ENCODE measurements around the gene CDKN2B-AS1. TPM values are rescaled to one million over a fixed set of nuclear protein-coding genes. Genes with fewer than 3 reads are reported as not detected.

The CDKN2B-AS1 gene
- total and polyA plus RNA-seq, 2 donors (not counting 1 experiment from before 2014, with no cell fraction given): 1.3 to 2.5 TPM

DNA sequence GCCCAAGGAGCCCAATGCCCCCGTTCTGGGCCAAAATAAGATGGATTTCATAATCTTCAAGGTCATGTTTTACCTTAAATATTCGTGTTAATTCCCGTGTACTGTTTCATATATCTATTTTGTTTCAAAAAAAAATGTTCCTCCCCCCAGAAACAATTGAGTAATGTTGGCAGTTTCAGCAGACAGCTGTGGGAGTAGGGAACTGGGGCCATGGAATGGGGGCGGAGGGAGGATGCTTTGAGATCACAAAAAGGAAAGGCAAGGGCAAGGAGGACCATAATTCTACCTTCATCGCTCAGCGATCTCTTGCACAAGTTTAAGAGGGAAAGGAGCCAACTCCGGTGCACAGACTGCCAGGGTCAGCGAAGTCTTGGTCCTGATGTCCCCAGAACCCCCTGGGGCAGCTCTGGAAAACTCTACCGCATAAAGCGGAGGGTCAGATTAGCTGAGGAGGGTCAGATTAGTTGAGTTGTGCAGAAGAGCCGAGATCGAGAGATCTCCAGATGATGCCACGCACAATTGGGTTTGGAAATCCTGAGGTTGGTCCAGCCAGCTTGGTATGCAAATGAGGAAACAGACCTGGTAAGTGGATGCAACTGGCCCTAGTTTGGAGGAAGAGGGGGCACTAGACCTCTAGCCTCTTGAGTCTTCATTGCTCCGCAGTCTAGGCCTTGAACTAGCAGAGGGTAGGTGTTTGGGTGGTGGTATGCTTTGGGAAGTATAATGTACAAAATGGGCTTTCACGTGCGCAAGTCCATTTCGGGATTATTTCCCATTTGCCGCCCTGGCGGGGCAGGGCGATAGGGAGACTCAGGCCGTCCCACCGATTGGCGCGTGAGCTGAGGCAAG is 24.4 kb upstream of the CDKN2B-AS1 start:
- peak; percentile 26 for DNase-seq
- CTCF ChIA-PET: interaction anchor here (1.2 to 5.4 kb wide), 4 partner anchors 13 to 157 kb away, joined by 4 to 43 read pairs (median 9); partner anchors contain the start of genes CDKN2A, CDKN2B and CDKN2B-AS1
- no peak overlapping the region for H3K4me3 Mint-ChIP-seq
- no peak for TF ChIP-seq EZH2 (IDR thresholded peaks at IDR 0.05; ENCODE audit: borderline replicate concordance, insufficient read depth, low read depth, low read length, poor library complexity, severe bottlenecking)
- TF ChIP-seq, protein P1, sequence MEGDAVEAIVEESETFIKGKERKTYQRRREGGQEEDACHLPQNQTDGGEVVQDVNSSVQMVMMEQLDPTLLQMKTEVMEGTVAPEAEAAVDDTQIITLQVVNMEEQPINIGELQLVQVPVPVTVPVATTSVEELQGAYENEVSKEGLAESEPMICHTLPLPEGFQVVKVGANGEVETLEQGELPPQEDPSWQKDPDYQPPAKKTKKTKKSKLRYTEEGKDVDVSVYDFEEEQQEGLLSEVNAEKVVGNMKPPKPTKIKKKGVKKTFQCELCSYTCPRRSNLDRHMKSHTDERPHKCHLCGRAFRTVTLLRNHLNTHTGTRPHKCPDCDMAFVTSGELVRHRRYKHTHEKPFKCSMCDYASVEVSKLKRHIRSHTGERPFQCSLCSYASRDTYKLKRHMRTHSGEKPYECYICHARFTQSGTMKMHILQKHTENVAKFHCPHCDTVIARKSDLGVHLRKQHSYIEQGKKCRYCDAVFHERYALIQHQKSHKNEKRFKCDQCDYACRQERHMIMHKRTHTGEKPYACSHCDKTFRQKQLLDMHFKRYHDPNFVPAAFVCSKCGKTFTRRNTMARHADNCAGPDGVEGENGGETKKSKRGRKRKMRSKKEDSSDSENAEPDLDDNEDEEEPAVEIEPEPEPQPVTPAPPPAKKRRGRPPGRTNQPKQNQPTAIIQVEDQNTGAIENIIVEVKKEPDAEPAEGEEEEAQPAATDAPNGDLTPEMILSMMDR (IDR thresholded peaks at IDR 0.05): no peak
- H3K79me2 ChIP-seq (ENCODE audit: control insufficient read depth, insufficient read depth, low read length): no peaks in the 10 kb centered on the region
- H2AFZ ChIP-seq (ENCODE audit: insufficient read depth, low read depth, low read length, poor library complexity, severe bottlenecking): no peak overlapping the region
- peaks cover 28 to 46% of the 10 kb centered on the region in 2 donors for H3K4me1 ChIP-seq (ENCODE audit: control insufficient read depth in 2 of 2, insufficient read depth in 2 of 2, low read length in 2 of 2)
- H3K9ac ChIP-seq (ENCODE audit: low read length): no peak overlapping the region
- H3K27ac ChIP-seq (ENCODE audit: low read length in 2 of 2): no peak overlapping the region
- H3K4me2 ChIP-seq (replicated peaks; ENCODE audit: low read depth, low read length, poor library complexity, severe bottlenecking): no peak overlapping the region
- no peak overlapping the region for H3K4me3 ChIP-seq (ENCODE audit: control extremely low read depth in 1 of 5, extremely low read depth in 1 of 5, insufficient read depth in 1 of 5, low read depth in 2 of 5, low read length in 4 of 5)
- peaks cover 7% of the 10 kb centered on the region for H3K9me3 Mint-ChIP-seq (ENCODE audit: insufficient read depth)
- peaks cover 87% of the 10 kb centered on the region for H3K27me3 Mint-ChIP-seq
- H3K36me3 ChIP-seq (replicated peaks in 1 of 2; ENCODE audit: control extremely low read depth in 1 of 2, control insufficient read depth in 1 of 2, extremely low read depth in 1 of 2, insufficient read depth in 2 of 2, low read length in 1 of 2): no peaks in the 10 kb centered on the region
- peaks cover 30% of the 10 kb centered on the region for H3K4me1 Mint-ChIP-seq
- POLR2A ChIA-PET: no interaction called here
- peaks cover 3 to 97% (median 83%) of the 10 kb centered on the region in 4 experiments for H3K27me3 ChIP-seq (replicated peaks in 1 of 4; ENCODE audit: control extremely low read depth in 1 of 4, control insufficient read depth in 3 of 4, insufficient read depth in 4 of 4, low read length in 3 of 4)
- no peak overlapping the region for H3K27ac Mint-ChIP-seq
- ATAC-seq (ENCODE audit: low read depth): no peak
- peaks cover 4 to 71% (median 40%) of the 10 kb centered on the region in 3 donors for H3K9me3 ChIP-seq (ENCODE audit: control extremely low read depth in 1 of 3, control insufficient read depth in 2 of 3, insufficient read depth in 1 of 3, low read length in 2 of 3)
- intact Hi-C loops (cut with micrococcal nuclease): no loop called here
- 29% methylated on average over 20 of the region's 24 CpGs for WGBS (ENCODE audit: insufficient coverage)
- H4K20me1 ChIP-seq (ENCODE audit: control insufficient read depth, insufficient read depth, low read length, poor library complexity, severe bottlenecking): no peaks in the 10 kb centered on the region
